Measurements from ENCODE around the gene SLC25A3. TPM values are rescaled to one million over a fixed set of nuclear protein-coding genes. Genes with fewer than 3 reads are reported as not detected.

The SLC25A3 gene
- total and polyA plus RNA-seq, 12 donors = 362 to 1,555 (median 737) TPM

- Histone ChIP-seq H3K36me3 (replicated peaks in 1 of 2) (no peaks in the 10 kb centered on the region), H3K27me3 (no peaks in the 10 kb centered on the region), H3K4me3 (no peak overlapping the region), H3K4me1 (replicated peaks in 1 of 2) (no peaks in the 10 kb centered on the region), H3K9me3 (replicated peaks in 1 of 3) (no peaks in the 10 kb centered on the region), H3K27ac (no peak overlapping the region)
- TF ChIP-seq CTCF (IDR thresholded peaks at IDR 0.05) (no peak), POLR2A (IDR thresholded peaks at IDR 0.05) (no peak)
- WGBS, 4 donors = 70 to 87% (median 80%) methylated on average over 2 of the region's 2 CpGs
- intact Hi-C loops (cut with DNase I) = no loop called here
- no peak for DNase-seq
Observed at GRCh38 chr12:98578821-98579220, 14.7 kb upstream of the SLC25A3 start.

GRCh38 chr12:98579347-98579746 is 14.1 kb upstream of the SLC25A3 start:
- H3K36me3 ChIP-seq (replicated peaks in 1 of 2) = no peaks in the 10 kb centered on the region
- TF ChIP-seq POLR2A (IDR thresholded peaks at IDR 0.05) (no peak), CTCF (IDR thresholded peaks at IDR 0.05) (no peak)
- H3K4me3 ChIP-seq = no peak overlapping the region
- H3K9me3 ChIP-seq (replicated peaks in 1 of 3) = no peaks in the 10 kb centered on the region
- DNase-seq = no peak
- H3K27me3 ChIP-seq = no peaks in the 10 kb centered on the region
- no peaks in the 10 kb centered on the region for H3K4me1 ChIP-seq (replicated peaks in 1 of 2)
- intact Hi-C loops (cut with DNase I) = no loop called here
- 85 to 89% (median 87%) methylated on average over 5 of the region's 5 CpGs for WGBS, 4 donors
- H3K27ac ChIP-seq = no peak overlapping the region

- 75 to 89% (median 85%) methylated on average over 3 of the region's 3 CpGs for WGBS, 4 donors
- no peaks in the 10 kb centered on the region for H3K4me1 ChIP-seq (replicated peaks in 1 of 2)
- H3K4me3 ChIP-seq = no peak overlapping the region
- no peak for DNase-seq
- no peaks in the 10 kb centered on the region for H3K9me3 ChIP-seq (replicated peaks in 1 of 3)
- no peaks in the 10 kb centered on the region for H3K36me3 ChIP-seq (replicated peaks in 1 of 2)
- no peak overlapping the region for H3K27ac ChIP-seq
- no peaks in the 10 kb centered on the region for H3K27me3 ChIP-seq
- TF ChIP-seq POLR2A (IDR thresholded peaks at IDR 0.05) (no peak), CTCF (IDR thresholded peaks at IDR 0.05) (no peak)
- intact Hi-C loops (cut with DNase I) = no loop called here
Observed at GRCh38 chr12:98579835-98580234, 13.7 kb upstream of the SLC25A3 start.

GRCh38 chr12:98580695-98581094 is 12.8 kb upstream of the SLC25A3 start:
- intact Hi-C loops (cut with DNase I) = no loop called here
- Histone ChIP-seq H3K36me3 (replicated peaks in 1 of 2) (no peaks in the 10 kb centered on the region), H3K9me3 (replicated peaks in 1 of 3) (no peaks in the 10 kb centered on the region), H3K4me3 (no peak overlapping the region), H3K4me1 (replicated peaks in 1 of 2) (no peaks in the 10 kb centered on the region), H3K27me3 (no peaks in the 10 kb centered on the region), H3K27ac (no peak overlapping the region)
- no peak for TF ChIP-seq CTCF (IDR thresholded peaks at IDR 0.05)
- no peak for TF ChIP-seq POLR2A (IDR thresholded peaks at IDR 0.05)
- no peak for DNase-seq
- 92 to 95% (median 93%) methylated on average over 5 of the region's 5 CpGs for WGBS, 4 donors

All from adrenal gland (tissue), 12 donors.